ES-I3 (cell line): ENCODE data around the gene GSTO2.

Source experiments
- H3K36me3 ChIP-seq: 2 replicates; pipeline ENCODE4 v1.6.1; 2013; ENCODE audit warnings: mild to moderate bottlenecking, low read length, control low read depth, moderate library complexity; ENCODE audit not compliant: insufficient read depth
- H3K4me1 ChIP-seq: 2 replicates; pipeline ENCODE4 v1.6.1; 2013; ENCODE audit warnings: mild to moderate bottlenecking, control low read depth, low read length; ENCODE audit not compliant: insufficient read depth
- H3K9ac ChIP-seq: 2 replicates; pipeline ENCODE4 v1.6.1; 2013; ENCODE audit warnings: low read depth, mild to moderate bottlenecking, low read length, moderate library complexity
- H3K9me3 ChIP-seq: 2 replicates; pipeline ENCODE4 v1.6.1; 2013; ENCODE audit warnings: mild to moderate bottlenecking, low read length, moderate library complexity; ENCODE audit not compliant: control insufficient read depth, insufficient read depth

The GSTO2 gene

GRCh38 chr10:104259456-104259855 is 9.5 kb upstream of the GSTO2 start:
- H3K4me1 ChIP-seq: peaks cover 26% of the 10 kb centered on the region
- peaks cover 9% of the 10 kb centered on the region for H3K36me3 ChIP-seq
- no peaks in the 10 kb centered on the region for H3K9me3 ChIP-seq
- H3K9ac ChIP-seq: no peak overlapping the region

- Histone ChIP-seq H3K9ac (no peak overlapping the region), H3K36me3 (peaks cover 9% of the 10 kb centered on the region), H3K9me3 (no peaks in the 10 kb centered on the region), H3K4me1 (peaks cover 26% of the 10 kb centered on the region)
Observed at GRCh38 chr10:104259999-104260774, 8.8 kb upstream of the GSTO2 start.

- no peak overlapping the region for H3K9ac ChIP-seq
- H3K9me3 ChIP-seq: no peaks in the 10 kb centered on the region
- H3K36me3 ChIP-seq: peaks cover 12% of the 10 kb centered on the region
- H3K4me1 ChIP-seq: peaks cover 23% of the 10 kb centered on the region
Observed at GRCh38 chr10:104260775-104261115, 8.2 kb upstream of the GSTO2 start.

- Histone ChIP-seq H3K9me3 (no peaks in the 10 kb centered on the region), H3K9ac (no peak overlapping the region), H3K36me3 (peaks cover 16% of the 10 kb centered on the region), H3K4me1 (peaks cover 16% of the 10 kb centered on the region)
Observed at GRCh38 chr10:104262055-104262454, 6.9 kb upstream of the GSTO2 start.

- Histone ChIP-seq H3K36me3 (peaks cover 16% of the 10 kb centered on the region), H3K9me3 (no peaks in the 10 kb centered on the region), H3K4me1 (peaks cover 15% of the 10 kb centered on the region), H3K9ac (no peak overlapping the region)
Observed at GRCh38 chr10:104264783-104265182, 4.2 kb upstream of the GSTO2 start.

GRCh38 chr10:104267721-104268404 is 1.1 kb upstream of the GSTO2 start:
- H3K4me1 ChIP-seq: no peaks in the 10 kb centered on the region
- H3K9me3 ChIP-seq: no peaks in the 10 kb centered on the region
- H3K36me3 ChIP-seq: peaks cover 14% of the 10 kb centered on the region
- H3K9ac ChIP-seq: peak overlapping the region; percentile 79

- H3K4me1 ChIP-seq: no peaks in the 10 kb centered on the region
- H3K9ac ChIP-seq: peak overlapping the region; percentile 79
- peaks cover 14% of the 10 kb centered on the region for H3K36me3 ChIP-seq
- H3K9me3 ChIP-seq: no peaks in the 10 kb centered on the region
Observed at GRCh38 chr10:104268405-104268712, 625 bp upstream of the GSTO2 start.

GRCh38 chr10:104273286-104273685 is 4.3 kb downstream of the GSTO2 start:
- Histone ChIP-seq H3K9me3 (no peaks in the 10 kb centered on the region), H3K36me3 (no peaks in the 10 kb centered on the region), H3K9ac (no peak overlapping the region), H3K4me1 (no peaks in the 10 kb centered on the region; the same call in 1 of the 2 replicates)

- Histone ChIP-seq H3K36me3 (no peaks in the 10 kb centered on the region), H3K9me3 (no peaks in the 10 kb centered on the region), H3K9ac (0 out of 2 replicates have a peak overlapping the region, but pooled peaks have one; percentile 62), H3K4me1 (no peaks in the 10 kb centered on the region; the same call in 1 of the 2 replicates)
Observed at GRCh38 chr10:104273899-104274575, 5.1 kb downstream of the GSTO2 start.

GRCh38 chr10:104274762-104275721 is 6.1 kb downstream of the GSTO2 start:
- Histone ChIP-seq H3K9ac (peak overlapping the region; percentile 62), H3K9me3 (no peaks in the 10 kb centered on the region), H3K36me3 (no peaks in the 10 kb centered on the region), H3K4me1 (no peaks in the 10 kb centered on the region; the same call in 1 of the 2 replicates)

- Histone ChIP-seq H3K36me3 (no peaks in the 10 kb centered on the region), H3K9ac (no peak overlapping the region), H3K9me3 (no peaks in the 10 kb centered on the region), H3K4me1 (no peaks in the 10 kb centered on the region; the same call in 1 of the 2 replicates)
Observed at GRCh38 chr10:104276192-104276591, 7.2 kb downstream of the GSTO2 start.

GRCh38 chr10:104277785-104278184 is 8.8 kb downstream of the GSTO2 start:
- no peaks in the 10 kb centered on the region for H3K36me3 ChIP-seq
- no peaks in the 10 kb centered on the region for H3K9me3 ChIP-seq
- no peaks in the 10 kb centered on the region; the same call in 1 of the 2 replicates for H3K4me1 ChIP-seq
- H3K9ac ChIP-seq: no peak overlapping the region

GRCh38 chr10:104279550-104280259 is 10.7 kb downstream of the GSTO2 start:
- H3K4me1 ChIP-seq: no peaks in the 10 kb centered on the region; the same call in 1 of the 2 replicates
- no peaks in the 10 kb centered on the region for H3K36me3 ChIP-seq
- H3K9ac ChIP-seq: no peak overlapping the region
- H3K9me3 ChIP-seq: no peaks in the 10 kb centered on the region
